T47D (cell line): Measurements from ENCODE around the gene C8G.

Source experiments
- DNase-seq, 2 experiments: peaks; one replicate each; pipeline versions ENCODE4 v3.0.0 to v3.0.0-alpha.2; 2011 to 2012; ENCODE audit warnings: low read depth in 1 of 2, low spot score in 1 of 2
- JUND ChIP-seq: IDR thresholded peaks from 2 replicates; pipeline ENCODE4 v1.6.1; 2012; ENCODE audit warnings: low read depth
- in situ Hi-C: cut with HindIII; loops from 2 replicates; pipeline ENCODE4 v1.10.0; 2016; ENCODE audit warnings: low sequenced_read_pairs, low pct_unique_long_range_greater_than_20kb

C8G gene

GRCh38 chr9:136954270-136955083 lies 9.4 kb downstream of the C8G start:
- DNase-seq = no peak
- no peak for TF ChIP-seq JUND
- in situ Hi-C loops = no loop called here

GRCh38 chr9:136955202-136955942 lies 10.3 kb downstream of the C8G start:
- in situ Hi-C loops = no loop called here
- TF ChIP-seq JUND = no peak
- DNase-seq = no peak

GRCh38 chr9:136955943-136956335 lies 10.9 kb downstream of the C8G start:
- DNase-seq = no peak
- in situ Hi-C loops = no loop called here

DNA sequence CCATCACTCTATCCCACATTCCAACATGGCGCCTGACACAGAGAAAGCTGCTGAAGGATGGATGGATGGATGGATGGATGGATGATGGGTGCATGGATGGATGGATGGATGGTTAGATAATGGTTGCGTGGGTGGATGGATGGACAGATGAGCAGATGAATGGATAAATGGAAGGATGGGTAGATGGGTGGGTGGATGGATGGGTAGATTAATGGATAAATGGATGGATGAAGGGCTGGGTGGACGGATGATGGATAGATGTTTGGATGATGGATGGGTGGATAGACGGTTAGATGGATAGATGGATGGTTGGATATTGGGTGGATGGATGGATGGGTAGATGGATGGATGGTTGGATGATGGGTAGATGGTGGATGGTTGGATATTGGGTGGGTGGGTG lies 11.6 kb downstream of the C8G start:
- TF ChIP-seq JUND = no peak
- in situ Hi-C loops = no loop called here
- DNase-seq = no peak

More at GRCh38 chr9:136955943-136956335, 10.9 kb downstream of the C8G start:
- no peak for TF ChIP-seq JUND

DNA sequence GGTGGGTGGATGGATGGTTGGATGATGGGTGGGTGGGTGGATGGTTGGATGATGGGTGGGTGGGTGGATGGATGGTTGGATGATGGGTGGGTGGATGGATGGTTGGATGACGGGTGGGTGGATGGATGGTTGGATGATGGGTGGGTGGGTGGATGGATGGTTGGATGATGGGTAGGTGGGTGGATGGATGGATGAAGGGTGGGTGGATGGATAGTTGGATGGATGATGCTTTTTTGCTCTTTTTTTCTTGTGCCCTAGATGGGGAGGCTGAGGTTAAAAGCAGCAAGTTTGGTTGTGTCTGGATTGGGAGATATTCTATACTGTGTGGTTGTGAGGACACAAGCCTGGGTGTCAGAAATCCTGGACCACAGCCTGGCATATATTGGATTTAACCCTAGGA lies 12.4 kb downstream of the C8G start:
- no peak for DNase-seq
- no peak for TF ChIP-seq JUND
- in situ Hi-C loops = no loop called here

- in situ Hi-C loops = no loop called here
- TF ChIP-seq JUND = no peak
- DNase-seq = no peak
Measured at GRCh38 chr9:136957901-136958300, 12.9 kb downstream of the C8G start.

- in situ Hi-C loops = no loop called here
- DNase-seq = no peak
- TF ChIP-seq JUND = no peak
Measured at GRCh38 chr9:136958473-136958872, 13.4 kb downstream of the C8G start.

DNA sequence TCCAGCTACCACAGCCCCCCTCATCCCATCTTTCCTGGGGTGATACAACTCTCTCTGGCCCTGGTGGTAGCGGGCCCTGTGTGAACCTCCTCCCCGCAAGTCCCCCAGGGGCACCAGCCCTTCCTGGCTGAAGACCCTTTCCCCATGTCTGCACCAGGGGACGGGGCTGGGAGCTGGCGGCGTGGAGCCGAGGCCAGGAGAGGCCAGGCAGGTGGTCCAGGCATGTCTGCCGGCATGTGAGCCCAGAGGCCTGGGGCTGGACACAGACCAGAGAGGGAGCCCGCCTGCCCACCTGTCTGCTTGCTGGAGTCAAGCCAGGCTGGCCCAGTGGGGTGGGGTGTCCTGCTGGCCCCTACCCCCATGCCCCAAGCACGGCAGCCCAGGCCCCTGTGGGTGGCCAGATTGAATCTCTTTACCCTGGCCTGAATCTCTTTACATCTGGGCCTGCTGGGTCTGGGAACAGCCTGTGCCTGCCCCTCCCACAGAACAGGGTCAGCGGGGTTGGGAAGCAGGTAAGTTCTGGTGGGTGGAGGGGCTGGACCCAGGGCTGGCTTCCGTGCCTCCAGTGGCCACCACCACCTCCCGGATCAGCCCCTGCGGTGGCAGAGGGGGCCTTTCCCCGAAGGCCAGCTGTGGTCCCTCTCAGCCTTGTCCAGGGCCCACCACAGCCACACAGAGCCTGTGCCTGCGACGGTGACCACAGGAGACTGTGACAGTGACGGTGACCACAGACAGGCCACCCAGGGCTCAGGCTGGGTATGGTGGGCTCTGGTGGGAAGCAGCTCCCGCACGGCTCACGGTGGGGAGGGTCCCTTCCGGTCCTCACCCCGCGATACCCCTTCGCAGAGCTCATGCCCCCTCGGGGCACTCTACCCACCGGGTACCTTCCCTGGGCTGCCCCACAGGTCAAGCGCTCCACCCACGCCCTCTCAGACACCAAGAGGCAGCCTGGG lies 14.1 kb downstream of the C8G start:
- in situ Hi-C loops = no loop called here
- no peak for DNase-seq
- TF ChIP-seq JUND = no peak

DNA sequence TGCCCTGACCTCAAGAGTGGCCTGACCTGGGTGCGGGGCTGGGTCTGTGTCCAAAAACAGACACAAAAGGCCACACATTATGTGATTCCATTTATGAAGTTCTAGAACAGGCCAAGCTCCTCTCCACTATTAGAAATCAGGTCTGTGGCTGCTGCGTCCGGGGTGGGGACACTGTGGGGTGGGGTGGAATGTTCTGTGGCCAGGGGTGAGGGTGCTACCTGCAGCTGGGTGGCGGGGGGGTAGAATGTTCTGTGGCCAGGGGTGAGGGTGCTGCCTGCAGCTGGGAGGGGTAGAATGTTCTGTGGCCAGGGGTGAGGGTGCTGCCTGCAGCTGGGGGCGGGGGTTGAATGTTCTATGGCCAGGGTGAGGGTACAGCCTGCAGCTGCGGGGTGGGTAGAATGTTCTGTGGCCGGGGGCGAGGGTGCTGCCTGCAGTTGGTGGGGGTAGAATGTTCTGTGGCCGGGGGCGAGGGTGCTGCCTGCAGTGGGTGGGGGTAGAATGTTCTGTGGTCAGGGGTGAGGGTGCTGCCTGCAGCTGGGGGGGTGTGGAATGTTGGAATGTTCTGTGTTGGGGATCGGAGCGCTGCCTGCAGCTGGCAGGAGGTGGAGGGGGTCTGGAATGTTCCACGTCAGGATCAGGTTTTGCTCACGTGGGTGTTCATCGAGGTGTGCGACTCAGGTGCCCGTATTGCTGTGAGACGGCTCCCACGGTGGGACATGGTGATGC lies 15.3 kb downstream of the C8G start:
- in situ Hi-C loops = no loop called here
- no peak for TF ChIP-seq JUND
- DNase-seq = no peak

- TF ChIP-seq JUND = no peak
- DNase-seq = no peak
- in situ Hi-C loops = no loop called here
Measured at GRCh38 chr9:136960938-136961275, 15.9 kb downstream of the C8G start.

DNA sequence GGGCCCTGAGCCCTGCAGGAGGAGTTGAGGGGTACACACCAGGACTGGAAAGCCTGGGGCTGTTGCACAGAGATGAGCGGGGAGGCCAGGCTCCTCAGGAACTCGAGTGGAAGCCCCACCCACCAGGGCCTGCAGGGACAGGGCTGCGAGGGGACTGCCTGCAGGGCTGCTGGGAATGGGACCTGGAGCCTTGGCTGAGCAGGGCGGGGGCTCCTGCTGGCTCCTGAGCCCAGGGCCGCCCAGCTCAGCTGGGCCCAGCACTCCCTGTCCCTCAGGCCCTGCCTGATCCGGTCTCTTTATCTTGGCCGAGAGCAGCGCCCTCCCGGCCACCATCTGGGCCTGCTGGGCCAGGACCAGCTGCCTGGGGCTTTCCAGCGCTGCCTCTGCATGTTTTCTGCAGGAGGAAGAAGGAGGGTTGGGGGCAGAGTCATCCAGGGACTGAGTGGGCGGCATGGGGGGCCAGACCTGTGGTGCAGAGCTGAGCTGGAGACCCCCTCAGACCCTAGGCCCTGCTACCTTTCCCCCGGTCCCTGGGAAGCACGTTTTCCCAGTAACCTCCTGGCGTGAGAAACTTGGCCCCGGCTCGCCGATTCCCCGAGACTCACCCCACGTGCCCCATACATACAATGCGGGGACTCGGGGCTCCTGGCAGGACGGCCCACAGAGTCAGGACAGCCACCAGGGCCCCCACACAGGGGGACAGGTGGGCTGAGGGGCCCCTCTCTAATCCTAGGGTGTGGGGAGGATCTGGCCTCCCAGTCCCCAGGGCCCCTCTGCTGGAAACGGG lies 16.4 kb downstream of the C8G start:
- in situ Hi-C loops = no loop called here
- TF ChIP-seq JUND = no peak
- DNase-seq = no peak
